ENCODE results near the gene GALNTL6. TPM values are rescaled to one million over a fixed set of nuclear protein-coding genes. Genes with fewer than 3 reads are reported as not detected.

GALNTL6 gene
- total and polyA plus RNA-seq, 9 of the 15 experiments (the other 6 are each of a cell fraction or from before 2014, with no cell fraction given), result 0.18 to 0.50 (median 0.29) TPM

DNA sequence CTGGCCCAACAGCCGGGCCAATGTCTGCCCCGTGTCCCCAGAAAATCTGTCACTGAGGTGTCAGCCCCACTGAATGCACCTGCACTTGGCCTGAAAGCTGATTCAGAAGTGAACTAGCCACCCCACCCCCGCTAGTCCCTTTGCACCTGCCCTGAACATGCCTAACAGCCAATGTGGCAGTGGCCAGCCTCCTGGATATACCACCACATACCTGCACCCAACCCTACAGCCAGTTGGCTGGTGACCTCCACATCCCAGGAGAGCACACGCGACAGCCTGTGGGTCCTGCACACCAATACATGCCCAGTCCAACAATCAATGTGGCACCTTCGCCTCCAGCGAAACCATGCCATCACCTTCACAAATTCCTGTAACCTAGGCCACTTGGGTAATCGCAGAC is 116.7 kb downstream of the GALNTL6 start:
- H3K4me2 ChIP-seq (ENCODE audit: insufficient read depth, low read length), result no peak overlapping the region
- no peak overlapping the region for H3K27ac ChIP-seq (ENCODE audit: extremely low read depth, low read depth, low read length)
- CTCF ChIA-PET (ENCODE audit: low intra/inter-chr PET ratio), result no interaction called here
- H3K79me2 ChIP-seq (ENCODE audit: control insufficient read depth, insufficient read depth, low read length), result no peaks in the 10 kb centered on the region
- H3K9ac ChIP-seq (ENCODE audit: insufficient read depth in 1 of 2, low read depth in 2 of 2, low read length in 2 of 2), result no peak overlapping the region
- no peak overlapping the region for H3K4me3 ChIP-seq
- BruUV-seq (replicated peaks), result no TSS peak
- POLR2A ChIA-PET, result no interaction called here
- no peaks in the 10 kb centered on the region for H4K20me1 ChIP-seq (replicated peaks; ENCODE audit: control insufficient read depth, insufficient read depth, low read length)
- FAIRE-seq (no peak), ATAC-seq (no peak), DNase-seq (ENCODE audit: extremely low read depth in 1 of 4, low spot score in 3 of 4) (no peak)
- intact Hi-C loops (cut with micrococcal nuclease) (no loop called here), in situ Hi-C loops (cut with MboI) (no loop called here)
- WGBS (ENCODE audit: insufficient coverage, low coverage, missing lambda C conversion rate), result under 1% methylated on average over 8 of the region's 8 CpGs
- H3K9me3 ChIP-seq (replicated peaks; ENCODE audit: control insufficient read depth, insufficient read depth, low read depth, low read length), result no peaks in the 10 kb centered on the region
- no peaks in the 10 kb centered on the region for H3K27me3 ChIP-seq (ENCODE audit: control insufficient read depth in 2 of 2, insufficient read depth in 2 of 2, low read length in 2 of 2)
- H3K4me1 ChIP-seq (replicated peaks in 1 of 2; ENCODE audit: control insufficient read depth in 2 of 2, insufficient read depth in 2 of 2, low read length in 2 of 2), result no peaks in the 10 kb centered on the region
- no peak overlapping the region for H2AFZ ChIP-seq (ENCODE audit: low read depth, low read length)
- H3K36me3 ChIP-seq (ENCODE audit: control insufficient read depth, insufficient read depth, low read length), result no peaks in the 10 kb centered on the region
- no peaks in the 10 kb centered on the region for H3K9me1 ChIP-seq (ENCODE audit: control insufficient read depth, insufficient read depth, low read length)
- TF ChIP-seq FOSL1 (tag; conservative IDR thresholded peaks at IDR 0.05), result no peak
- TF ChIP-seq, protein P1, sequence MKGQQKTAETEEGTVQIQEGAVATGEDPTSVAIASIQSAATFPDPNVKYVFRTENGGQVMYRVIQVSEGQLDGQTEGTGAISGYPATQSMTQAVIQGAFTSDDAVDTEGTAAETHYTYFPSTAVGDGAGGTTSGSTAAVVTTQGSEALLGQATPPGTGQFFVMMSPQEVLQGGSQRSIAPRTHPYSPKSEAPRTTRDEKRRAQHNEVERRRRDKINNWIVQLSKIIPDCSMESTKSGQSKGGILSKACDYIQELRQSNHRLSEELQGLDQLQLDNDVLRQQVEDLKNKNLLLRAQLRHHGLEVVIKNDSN (CRISPR knock-in tag; IDR thresholded peaks at IDR 0.05), result no peak
- no peak for TF ChIP-seq ZNF584 (CRISPR knock-in tag; IDR thresholded peaks at IDR 0.05; ENCODE audit: low read depth)
- TF ChIP-seq KHSRP (IDR thresholded peaks at IDR 0.05), result no peak
- no peak for TF ChIP-seq PHTF2 (CRISPR knock-in tag; IDR thresholded peaks at IDR 0.05)
- TF ChIP-seq, protein P2, sequence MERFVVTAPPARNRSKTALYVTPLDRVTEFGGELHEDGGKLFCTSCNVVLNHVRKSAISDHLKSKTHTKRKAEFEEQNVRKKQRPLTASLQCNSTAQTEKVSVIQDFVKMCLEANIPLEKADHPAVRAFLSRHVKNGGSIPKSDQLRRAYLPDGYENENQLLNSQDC (CRISPR knock-in tag; IDR thresholded peaks at IDR 0.05), result no peak
- TF ChIP-seq, protein P3, sequence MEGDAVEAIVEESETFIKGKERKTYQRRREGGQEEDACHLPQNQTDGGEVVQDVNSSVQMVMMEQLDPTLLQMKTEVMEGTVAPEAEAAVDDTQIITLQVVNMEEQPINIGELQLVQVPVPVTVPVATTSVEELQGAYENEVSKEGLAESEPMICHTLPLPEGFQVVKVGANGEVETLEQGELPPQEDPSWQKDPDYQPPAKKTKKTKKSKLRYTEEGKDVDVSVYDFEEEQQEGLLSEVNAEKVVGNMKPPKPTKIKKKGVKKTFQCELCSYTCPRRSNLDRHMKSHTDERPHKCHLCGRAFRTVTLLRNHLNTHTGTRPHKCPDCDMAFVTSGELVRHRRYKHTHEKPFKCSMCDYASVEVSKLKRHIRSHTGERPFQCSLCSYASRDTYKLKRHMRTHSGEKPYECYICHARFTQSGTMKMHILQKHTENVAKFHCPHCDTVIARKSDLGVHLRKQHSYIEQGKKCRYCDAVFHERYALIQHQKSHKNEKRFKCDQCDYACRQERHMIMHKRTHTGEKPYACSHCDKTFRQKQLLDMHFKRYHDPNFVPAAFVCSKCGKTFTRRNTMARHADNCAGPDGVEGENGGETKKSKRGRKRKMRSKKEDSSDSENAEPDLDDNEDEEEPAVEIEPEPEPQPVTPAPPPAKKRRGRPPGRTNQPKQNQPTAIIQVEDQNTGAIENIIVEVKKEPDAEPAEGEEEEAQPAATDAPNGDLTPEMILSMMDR (IDR thresholded peaks at IDR 0.05 in 2 of 3, conservative IDR thresholded peaks at IDR 0.05 in 1 of 3; ENCODE audit: insufficient read depth in 2 of 3, low read depth in 1 of 3, low read length in 3 of 3), result no peak
- TF ChIP-seq ZNF79 (CRISPR knock-in tag; IDR thresholded peaks at IDR 0.05; ENCODE audit: low read depth), result no peak
- no peak for TF ChIP-seq HDAC3 (IDR thresholded peaks at IDR 0.05; ENCODE audit: borderline replicate concordance, partially characterized antibody)
- TF ChIP-seq, protein P4, sequence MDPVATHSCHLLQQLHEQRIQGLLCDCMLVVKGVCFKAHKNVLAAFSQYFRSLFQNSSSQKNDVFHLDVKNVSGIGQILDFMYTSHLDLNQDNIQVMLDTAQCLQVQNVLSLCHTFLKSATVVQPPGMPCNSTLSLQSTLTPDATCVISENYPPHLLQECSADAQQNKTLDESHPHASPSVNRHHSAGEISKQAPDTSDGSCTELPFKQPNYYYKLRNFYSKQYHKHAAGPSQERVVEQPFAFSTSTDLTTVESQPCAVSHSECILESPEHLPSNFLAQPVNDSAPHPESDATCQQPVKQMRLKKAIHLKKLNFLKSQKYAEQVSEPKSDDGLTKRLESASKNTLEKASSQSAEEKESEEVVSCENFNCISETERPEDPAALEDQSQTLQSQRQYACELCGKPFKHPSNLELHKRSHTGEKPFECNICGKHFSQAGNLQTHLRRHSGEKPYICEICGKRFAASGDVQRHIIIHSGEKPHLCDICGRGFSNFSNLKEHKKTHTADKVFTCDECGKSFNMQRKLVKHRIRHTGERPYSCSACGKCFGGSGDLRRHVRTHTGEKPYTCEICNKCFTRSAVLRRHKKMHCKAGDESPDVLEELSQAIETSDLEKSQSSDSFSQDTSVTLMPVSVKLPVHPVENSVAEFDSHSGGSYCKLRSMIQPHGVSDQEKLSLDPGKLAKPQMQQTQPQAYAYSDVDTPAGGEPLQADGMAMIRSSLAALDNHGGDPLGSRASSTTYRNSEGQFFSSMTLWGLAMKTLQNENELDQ (CRISPR knock-in tag; IDR thresholded peaks at IDR 0.05; ENCODE audit: borderline replicate concordance), result no peak
- TF ChIP-seq, protein P5, sequence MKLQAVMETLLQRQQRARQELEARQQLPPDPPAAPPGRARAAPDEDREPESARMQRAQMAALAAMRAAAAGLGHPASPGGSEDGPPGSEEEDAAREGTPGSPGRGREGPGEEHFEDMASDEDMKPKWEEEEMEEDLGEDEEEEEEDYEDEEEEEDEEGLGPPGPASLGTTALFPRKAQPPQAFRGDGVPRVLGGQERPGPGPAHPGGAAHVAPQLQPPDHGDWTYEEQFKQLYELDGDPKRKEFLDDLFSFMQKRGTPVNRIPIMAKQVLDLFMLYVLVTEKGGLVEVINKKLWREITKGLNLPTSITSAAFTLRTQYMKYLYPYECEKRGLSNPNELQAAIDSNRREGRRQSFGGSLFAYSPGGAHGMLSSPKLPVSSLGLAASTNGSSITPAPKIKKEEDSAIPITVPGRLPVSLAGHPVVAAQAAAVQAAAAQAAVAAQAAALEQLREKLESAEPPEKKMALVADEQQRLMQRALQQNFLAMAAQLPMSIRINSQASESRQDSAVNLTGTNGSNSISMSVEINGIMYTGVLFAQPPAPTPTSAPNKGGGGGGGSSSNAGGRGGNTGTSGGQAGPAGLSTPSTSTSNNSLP (IDR thresholded peaks at IDR 0.05; ENCODE audit: borderline replicate concordance, low read depth, low read length), result no peak

All from K562 (cell line).